Right lobe of liver (tissue), 6 donors: ENCODE data around the gene AAGAB. TPM values are rescaled to one million over a fixed set of nuclear protein-coding genes. Genes with fewer than 3 reads are reported as not detected.
"Not testable (repeated sequence)": the region's sequence is repeated elsewhere in the genome, so short reads cannot be mapped to it uniquely, and the experiment has no call there.

ENCODE experiments used
- ATAC-seq, 4 donors: fragments of 200-7000 bp; cut with Tn5 transposase; one replicate each; pipeline ENCODE4 v1.9.1; 2020; ENCODE audit warnings: mild to moderate bottlenecking in 4 of 4, moderate library complexity in 4 of 4
- DNase-seq, 3 donors: peaks; one replicate each; pipeline ENCODE4 v3.0.0-alpha.2; 2020
- H3K27ac ChIP-seq, 3 donors: fragments of 200-600 bp; one replicate each; pipeline ENCODE4 v1.8.0; 2022
- H3K27me3 ChIP-seq, 2 donors: fragments of 200-600 bp; one replicate each; pipeline ENCODE4 v1.8.0; 2022
- H3K36me3 ChIP-seq, 4 donors: fragments of 200-600 bp; sonication (generic) in 1 of 4; one replicate each; pipeline versions ENCODE4 v1.5.1 to v1.8.0; 2017 to 2022; ENCODE audit warnings: control low read depth in 1 of 4
- H3K4me1 ChIP-seq, 4 donors: fragments of 200-600 bp; sonication (generic) in 1 of 4; one replicate each; pipeline versions ENCODE4 v1.5.1 to v1.8.0; 2017 to 2022; ENCODE audit warnings: control low read depth in 1 of 4
- H3K4me3 ChIP-seq, 3 donors: fragments of 200-600 bp; one replicate each; pipeline ENCODE4 v1.8.0; 2022
- H3K9me3 ChIP-seq, 4 donors: fragments of 200-600 bp; sonication (generic) in 1 of 4; one replicate each; pipeline versions ENCODE4 v1.5.1 to v1.8.0; 2017 to 2022; ENCODE audit warnings: control low read depth in 1 of 4
- POLR2A ChIP-seq: fragments of 450-650 bp; IDR thresholded peaks from one replicate; pipeline ENCODE4 v1.6.1; 2017; ENCODE audit warnings: antibody characterized with exemption, mild to moderate bottlenecking
- WGBS: methylation state at CpG from one replicate; pipeline ENCODE4 v1.1.6; 2018; ENCODE audit warnings: low coverage, low lambda C conversion rate; ENCODE audit not compliant: insufficient coverage; ENCODE audit errors: missing lambda C conversion rate; 5-methylcytosine and 5-hydroxymethylcytosine counted together
- intact Hi-C, 2 donors: fragments of 100-400 bp; cut with DNase I; formaldehyde crosslinking; loops; one replicate each; pipeline versions ENCODE4 v1.11.2 to v1.14.1; 2022
- total RNA-seq, 6 experiments: library from RNA; depleted of rRNA in 2 of 6; stranded (reverse); fragments of >200 nt in 2 of 6; fragmentation: NEBNext Ultra II Directional in 3 of 6; extraction: Animal tissue kit (Norgen Biotek cat#: 25700) in 3 of 6; gene quantifications; one replicate each; pipeline versions ENCODE4 v1.1.0 to v1.2.4, GENCODE V29; 2016 to 2023
- TF ChIP-seq, protein P1 (sequence below), 4 donors: fragments of 200-600 bp in 3 of 4; fragments of 450-650 bp in 1 of 4; IDR thresholded peaks; one replicate each; pipeline versions ENCODE4 v1.5.1 to v1.8.0; 2016 to 2022; ENCODE audit warnings: antibody characterized with exemption in 4 of 4, mild to moderate bottlenecking in 2 of 4
- donor health status: DM: no; HTN: yes; CAD: no.
- donor health status: DM: no; HTN: no; CAD: no.
- donor health status: DM: no; HTN: no; CAD: no.
- donor health status: DM: no; HTN: yes; CAD: no.
- donor health status: DM: no; HTN: yes; CAD: no.

AAGAB gene
- total RNA-seq, 6 experiments from 2014 or later, result 11.0 to 15.6 (median 13.6) TPM

DNA sequence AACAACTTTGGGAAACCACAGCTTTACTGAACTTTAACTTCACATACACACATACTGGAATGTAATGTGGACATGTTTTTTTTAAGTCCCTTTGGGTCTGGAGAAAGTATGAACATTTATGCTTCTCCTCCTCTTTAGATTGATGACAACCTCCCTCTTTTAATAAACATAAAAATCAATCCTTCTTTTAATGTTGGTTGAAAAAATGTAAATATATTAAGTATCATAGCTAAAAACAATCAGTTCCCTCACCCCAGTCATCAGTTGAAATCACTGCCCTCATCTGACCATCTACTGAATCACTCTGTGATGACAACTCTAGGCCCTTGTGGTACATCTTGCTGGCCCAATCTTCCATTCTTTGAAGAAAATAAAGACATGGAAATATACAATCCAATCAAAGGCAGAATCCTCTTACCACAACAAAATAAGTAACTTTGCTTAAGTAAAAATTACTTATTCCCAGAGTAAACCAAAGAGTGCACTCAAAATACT, 6.4 kb downstream of the AAGAB start:
- Histone ChIP-seq H3K27ac (no peak overlapping the region), H3K9me3 (no peaks in the 10 kb centered on the region), H3K36me3 (no peaks in the 10 kb centered on the region), H3K4me3 (no peak overlapping the region), H3K4me1 (peaks cover 0 to 4% (median 0%) of the 10 kb centered on the region in 4 donors), H3K27me3 (no peaks in the 10 kb centered on the region)
- TF ChIP-seq, protein P1, sequence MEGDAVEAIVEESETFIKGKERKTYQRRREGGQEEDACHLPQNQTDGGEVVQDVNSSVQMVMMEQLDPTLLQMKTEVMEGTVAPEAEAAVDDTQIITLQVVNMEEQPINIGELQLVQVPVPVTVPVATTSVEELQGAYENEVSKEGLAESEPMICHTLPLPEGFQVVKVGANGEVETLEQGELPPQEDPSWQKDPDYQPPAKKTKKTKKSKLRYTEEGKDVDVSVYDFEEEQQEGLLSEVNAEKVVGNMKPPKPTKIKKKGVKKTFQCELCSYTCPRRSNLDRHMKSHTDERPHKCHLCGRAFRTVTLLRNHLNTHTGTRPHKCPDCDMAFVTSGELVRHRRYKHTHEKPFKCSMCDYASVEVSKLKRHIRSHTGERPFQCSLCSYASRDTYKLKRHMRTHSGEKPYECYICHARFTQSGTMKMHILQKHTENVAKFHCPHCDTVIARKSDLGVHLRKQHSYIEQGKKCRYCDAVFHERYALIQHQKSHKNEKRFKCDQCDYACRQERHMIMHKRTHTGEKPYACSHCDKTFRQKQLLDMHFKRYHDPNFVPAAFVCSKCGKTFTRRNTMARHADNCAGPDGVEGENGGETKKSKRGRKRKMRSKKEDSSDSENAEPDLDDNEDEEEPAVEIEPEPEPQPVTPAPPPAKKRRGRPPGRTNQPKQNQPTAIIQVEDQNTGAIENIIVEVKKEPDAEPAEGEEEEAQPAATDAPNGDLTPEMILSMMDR (IDR thresholded peaks at IDR 0.05), result no peak
- no peak for TF ChIP-seq POLR2A
- DNase-seq (no peak), ATAC-seq (no peak)
- intact Hi-C loops, result no loop called here

DNA sequence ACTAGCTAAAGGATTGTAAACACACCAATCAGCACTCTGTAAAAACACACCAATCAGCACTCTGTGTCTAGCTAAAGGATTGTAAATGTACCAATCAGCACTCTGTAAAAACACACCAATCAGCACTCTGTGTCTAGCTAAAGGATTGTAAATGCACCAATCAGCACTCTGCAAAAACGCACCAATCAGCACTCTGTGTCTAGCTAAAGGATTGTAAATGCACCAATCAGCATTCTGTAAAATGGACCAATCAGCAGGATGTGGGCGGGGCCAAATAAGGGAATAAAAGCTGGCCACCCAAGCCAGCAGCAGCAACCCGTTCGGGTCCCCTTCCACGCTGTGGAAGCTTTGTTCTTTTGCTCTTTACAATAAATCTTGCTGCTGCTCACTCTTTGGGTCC, 7.9 kb downstream of the AAGAB start:
- intact Hi-C loops, H3K9me3 ChIP-seq, ATAC-seq, H3K27me3 ChIP-seq, H3K4me1 ChIP-seq, DNase-seq, H3K27ac ChIP-seq, H3K36me3 ChIP-seq, H3K4me3 ChIP-seq: not testable (repeated sequence)
- 67% methylated on average over 1 of the region's 5 CpGs for WGBS

DNA sequence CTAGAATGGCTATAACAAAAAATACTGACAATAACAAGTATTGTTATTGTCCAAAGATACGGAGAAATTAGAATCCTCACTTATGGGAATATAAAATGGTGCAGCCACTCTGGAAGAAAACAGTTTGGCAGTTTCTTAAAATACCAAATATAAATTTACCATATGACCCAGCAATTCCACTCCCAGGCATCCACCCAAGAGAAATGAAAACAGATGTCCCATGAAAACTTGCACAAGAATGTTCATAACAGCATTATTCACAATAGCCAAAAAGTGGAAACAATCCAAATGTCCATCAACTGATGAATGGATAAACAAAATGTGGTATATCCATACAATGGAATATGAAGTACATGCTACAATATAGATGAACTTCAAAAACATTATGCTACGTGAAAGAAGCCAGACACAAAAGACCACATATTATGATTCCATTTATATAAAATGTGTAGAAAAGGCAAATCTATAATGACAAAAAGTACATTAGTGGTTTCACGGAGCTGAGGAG, 9.4 kb downstream of the AAGAB start:
- whole genome bisulfite sequencing, result 93% methylated on average over 3 of the region's 3 CpGs
- H3K27ac ChIP-seq, result no peak overlapping the region
- no peaks in the 10 kb centered on the region for H3K27me3 ChIP-seq
- ATAC-seq (no peak), DNase-seq (no peak)
- intact Hi-C loops, result no loop called here
- H3K9me3 ChIP-seq, result no peaks in the 10 kb centered on the region
- no peaks in the 10 kb centered on the region for H3K36me3 ChIP-seq
- H3K4me1 ChIP-seq, result no peaks in the 10 kb centered on the region
- H3K4me3 ChIP-seq, result no peak overlapping the region
- TF ChIP-seq, protein P1 (IDR thresholded peaks at IDR 0.05), result no peak
- no peak for TF ChIP-seq POLR2A

DNA sequence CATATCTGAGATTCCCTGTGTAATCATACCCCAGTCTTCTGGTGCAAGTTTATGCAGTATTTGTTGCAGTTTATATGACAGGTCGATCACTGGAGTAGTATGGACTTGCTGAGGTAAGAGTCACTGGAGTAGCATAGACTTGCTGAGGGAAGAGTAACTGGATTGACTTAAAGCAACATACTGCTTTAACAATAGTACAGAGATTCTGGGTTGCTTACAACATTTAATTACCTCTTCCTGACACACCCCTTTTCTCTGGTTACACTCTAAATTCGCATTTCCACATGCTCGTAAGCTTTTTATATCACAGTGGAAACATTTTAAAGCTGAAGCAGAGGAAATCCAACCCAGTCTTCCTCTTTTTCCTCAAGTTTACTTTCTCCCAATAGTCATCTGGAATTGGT, 11.8 kb downstream of the AAGAB start:
- ATAC-seq (peak in 1 of 4 donors; percentile 24), DNase-seq (no peak)
- Histone ChIP-seq H3K4me3 (no peak overlapping the region), H3K4me1 (no peaks in the 10 kb centered on the region), H3K36me3 (no peaks in the 10 kb centered on the region), H3K27ac (no peak overlapping the region), H3K9me3 (no peaks in the 10 kb centered on the region), H3K27me3 (no peaks in the 10 kb centered on the region)
- 55% methylated on average over 3 of the region's 3 CpGs for WGBS
- TF ChIP-seq POLR2A, result no peak
- TF ChIP-seq, protein P1 (IDR thresholded peaks at IDR 0.05), result no peak
- intact Hi-C loops, result no loop called here

DNA sequence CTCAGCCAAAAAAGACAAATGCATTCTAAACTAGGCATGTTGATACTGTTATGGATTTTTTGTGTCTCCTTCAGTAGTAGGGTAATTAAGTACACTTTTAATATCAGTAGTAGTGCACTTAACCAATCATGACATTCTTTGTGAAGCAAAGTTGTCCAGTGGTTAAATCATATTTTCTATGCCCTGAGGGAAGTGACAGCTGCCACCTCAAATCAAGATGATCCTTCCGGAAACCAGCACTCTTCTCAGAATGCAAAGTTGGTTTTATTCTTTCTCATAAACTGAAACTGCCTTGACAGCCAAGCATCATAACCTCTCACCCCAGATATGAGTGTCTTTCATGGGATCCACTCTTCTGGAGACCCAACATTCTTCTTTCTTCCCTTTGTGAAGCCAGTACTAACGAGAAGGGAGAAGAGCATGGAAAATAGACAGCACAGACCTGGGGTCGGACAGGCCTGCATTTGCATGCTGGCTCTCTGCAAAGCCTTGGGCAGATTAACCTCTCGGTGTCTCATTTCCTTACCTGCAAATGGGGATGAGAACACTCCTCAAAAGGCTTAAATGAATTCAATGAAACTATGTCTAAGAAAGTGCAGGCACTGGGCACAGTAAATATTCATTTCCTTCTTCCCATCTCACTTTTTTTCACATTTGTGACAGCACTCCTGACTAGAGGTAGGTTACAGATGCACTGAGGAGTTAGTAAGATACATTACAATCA, 13.2 kb downstream of the AAGAB start:
- intact Hi-C loops, result no loop called here
- Histone ChIP-seq H3K4me1 (no peaks in the 10 kb centered on the region), H3K36me3 (no peaks in the 10 kb centered on the region), H3K9me3 (no peaks in the 10 kb centered on the region), H3K27me3 (no peaks in the 10 kb centered on the region), H3K4me3 (no peak overlapping the region), H3K27ac (no peak overlapping the region)
- DNase-seq (no peak), ATAC-seq (no peak)
- WGBS, result 86% methylated on average over 4 of the region's 4 CpGs
- TF ChIP-seq, protein P1 (IDR thresholded peaks at IDR 0.05), result no peak
- no peak for TF ChIP-seq POLR2A
